HTR-8/SVneo (cell line): ENCODE results near the gene DNAJC22.
"Not testable (repeated sequence)": the region's sequence is repeated elsewhere in the genome, so short reads cannot be mapped to it uniquely, and the experiment has no call there.

Experiments used
- DNase-seq: peaks from one replicate; pipeline ENCODE4 v3.0.0; 2011; ENCODE audit warnings: low spot score, mixed read lengths; ENCODE audit not compliant: insufficient read length
- FAIRE-seq: peaks from 2 replicates; lab custom pipeline; 2011; peaks lifted over from hg19 to GRCh38; lab: Jason Lieb, UNC

DNAJC22 gene

DNA sequence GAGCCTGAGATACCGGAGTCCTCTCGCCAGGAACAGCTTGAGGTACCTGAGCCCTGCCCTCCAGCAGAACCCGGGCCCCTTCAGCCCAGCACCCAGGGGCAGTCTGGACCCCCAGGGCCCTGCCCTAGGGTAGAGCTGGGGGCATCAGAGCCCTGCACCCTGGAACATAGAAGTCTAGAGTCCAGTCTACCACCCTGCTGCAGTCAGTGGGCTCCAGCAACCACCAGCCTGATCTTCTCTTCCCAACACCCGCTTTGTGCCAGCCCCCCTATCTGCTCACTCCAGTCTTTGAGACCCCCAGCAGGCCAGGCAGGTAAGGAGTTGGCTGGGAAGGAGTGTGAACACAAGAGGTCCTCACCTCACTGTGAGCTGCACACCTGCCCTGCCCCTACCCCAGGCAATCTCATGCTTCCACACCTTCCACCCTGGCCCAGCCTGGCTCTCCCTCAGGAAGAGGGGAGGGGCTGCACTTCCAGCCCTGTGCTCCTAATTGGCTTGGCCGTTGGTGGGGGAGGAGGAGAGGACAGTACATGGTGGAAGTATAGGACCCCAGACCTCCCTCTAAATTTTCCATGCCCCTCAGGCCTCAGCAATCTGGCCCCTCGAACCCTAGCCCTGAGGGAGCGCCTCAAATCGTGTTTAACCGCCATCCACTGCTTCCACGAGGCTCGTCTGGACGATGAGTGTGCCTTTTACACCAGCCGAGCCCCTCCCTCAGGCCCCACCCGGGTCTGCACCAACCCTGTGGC is 15.9 kb upstream of the DNAJC22 start:
- no peak for DNase-seq
- FAIRE-seq, result no peak

DNA sequence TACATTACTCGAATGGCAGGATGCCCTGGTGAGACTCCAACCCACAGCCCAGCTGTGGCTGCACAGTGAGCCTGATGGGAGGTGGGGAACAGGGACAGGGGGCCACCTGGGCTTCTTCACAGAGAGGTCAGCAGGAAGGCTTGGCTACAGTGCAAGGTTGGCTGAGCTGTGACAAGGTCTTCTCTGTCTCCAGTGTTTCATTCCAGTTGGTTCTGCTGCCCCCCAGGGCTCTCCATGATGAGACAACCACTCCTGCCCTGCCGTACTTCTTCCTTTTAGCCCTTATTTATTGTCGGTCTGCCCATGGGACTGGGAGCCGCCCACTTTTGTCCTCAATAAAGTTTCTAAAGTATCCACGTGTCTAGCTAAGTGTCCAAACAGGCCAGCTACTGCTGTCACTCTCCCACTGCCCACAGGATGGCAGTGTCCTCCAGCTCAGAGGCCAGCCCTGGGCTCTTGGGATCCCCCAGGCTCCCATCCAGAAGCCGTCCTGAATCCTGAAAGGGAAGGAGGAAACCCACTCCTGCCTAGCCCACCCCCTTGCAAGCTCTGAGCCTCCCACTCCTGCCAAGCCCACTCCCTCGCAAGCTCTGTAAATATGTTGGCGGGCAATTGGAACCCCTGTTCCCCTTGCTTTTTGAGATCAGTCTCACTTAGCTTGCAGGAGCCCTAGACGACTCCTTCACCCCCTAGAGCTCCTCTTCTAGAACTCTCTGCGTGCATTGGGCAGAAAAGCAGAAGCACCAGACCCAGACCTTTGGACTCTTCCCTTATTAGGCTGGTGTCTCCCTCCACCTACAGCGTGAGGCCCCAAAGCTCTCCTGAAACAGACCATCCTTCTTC is 15.1 kb upstream of the DNAJC22 start:
- FAIRE-seq, result peak; percentile 72
- peak; percentile 77 for DNase-seq

GRCh38 chr12:49332441-49332861 is 14.2 kb upstream of the DNAJC22 start:
- DNase-seq (no peak), FAIRE-seq (no peak)

DNA sequence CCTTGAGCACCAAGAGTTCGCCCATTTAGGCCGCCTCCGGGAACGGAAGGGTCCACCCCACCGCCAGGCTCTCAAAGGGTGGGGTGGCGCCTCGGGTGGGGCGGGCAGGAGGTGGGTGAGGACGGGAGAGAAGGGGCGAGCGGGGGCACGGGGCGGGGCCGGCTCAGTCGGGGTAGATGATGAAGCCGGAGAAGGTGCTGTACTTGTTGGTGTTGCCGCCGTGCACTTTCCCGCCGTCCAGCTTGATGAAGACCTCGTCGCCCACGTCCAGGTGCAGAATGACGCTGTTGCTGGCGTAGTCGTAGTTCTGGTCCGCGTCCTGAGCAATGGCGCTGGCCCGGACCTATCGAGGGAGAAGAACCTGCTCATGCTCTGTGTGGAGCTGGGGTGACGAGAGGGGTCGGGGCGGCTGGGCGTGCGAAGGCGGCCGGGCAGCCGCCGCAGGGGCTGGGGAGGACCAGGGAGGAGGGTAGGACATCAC is 13.8 kb upstream of the DNAJC22 start:
- FAIRE-seq, result no peak
- DNase-seq, result no peak

DNA sequence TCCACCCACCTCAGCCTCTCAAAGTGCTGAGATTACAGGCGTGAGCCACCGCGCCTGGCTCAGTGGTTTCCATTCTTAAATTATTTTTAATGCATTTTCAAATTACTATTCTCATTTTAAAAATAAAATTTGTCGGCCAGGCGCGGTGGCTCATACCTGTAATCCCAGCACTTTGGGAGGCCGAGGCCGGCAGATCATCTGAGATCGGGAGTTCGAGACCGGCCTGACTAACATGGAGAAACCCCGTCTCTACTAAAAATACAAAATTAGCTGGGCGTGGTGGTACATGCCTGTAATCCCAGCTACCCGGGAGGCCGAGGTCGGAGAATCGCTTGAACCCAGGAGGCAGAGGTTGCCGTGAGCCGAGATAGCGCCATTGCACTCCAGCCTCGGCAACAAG is 12.9 kb upstream of the DNAJC22 start:
- not testable (repeated sequence) for FAIRE-seq, DNase-seq

DNA sequence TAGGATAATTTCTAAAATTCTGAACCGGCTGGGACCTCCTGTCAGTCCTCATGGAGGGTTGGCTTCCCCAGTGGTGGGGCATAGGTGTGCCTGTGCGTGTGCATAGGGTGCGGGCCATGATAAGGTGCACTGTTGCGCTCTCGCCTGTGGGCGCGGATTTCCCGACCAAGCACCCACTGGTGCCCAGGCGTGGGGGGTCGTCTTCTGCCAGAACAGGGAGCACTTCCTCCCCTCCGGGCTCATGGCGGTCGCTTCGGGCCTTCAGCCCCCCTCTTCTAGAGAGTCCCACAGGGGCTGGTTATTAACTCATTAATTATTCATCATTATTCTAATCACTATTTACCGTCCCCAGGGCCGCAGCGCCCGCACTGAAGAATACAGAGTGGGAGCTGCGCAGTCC is 12.5 kb upstream of the DNAJC22 start:
- no peak for DNase-seq
- no peak for FAIRE-seq

- no peak for FAIRE-seq
Measured at GRCh38 chr12:49334681-49335080, 12.0 kb upstream of the DNAJC22 start.

DNA sequence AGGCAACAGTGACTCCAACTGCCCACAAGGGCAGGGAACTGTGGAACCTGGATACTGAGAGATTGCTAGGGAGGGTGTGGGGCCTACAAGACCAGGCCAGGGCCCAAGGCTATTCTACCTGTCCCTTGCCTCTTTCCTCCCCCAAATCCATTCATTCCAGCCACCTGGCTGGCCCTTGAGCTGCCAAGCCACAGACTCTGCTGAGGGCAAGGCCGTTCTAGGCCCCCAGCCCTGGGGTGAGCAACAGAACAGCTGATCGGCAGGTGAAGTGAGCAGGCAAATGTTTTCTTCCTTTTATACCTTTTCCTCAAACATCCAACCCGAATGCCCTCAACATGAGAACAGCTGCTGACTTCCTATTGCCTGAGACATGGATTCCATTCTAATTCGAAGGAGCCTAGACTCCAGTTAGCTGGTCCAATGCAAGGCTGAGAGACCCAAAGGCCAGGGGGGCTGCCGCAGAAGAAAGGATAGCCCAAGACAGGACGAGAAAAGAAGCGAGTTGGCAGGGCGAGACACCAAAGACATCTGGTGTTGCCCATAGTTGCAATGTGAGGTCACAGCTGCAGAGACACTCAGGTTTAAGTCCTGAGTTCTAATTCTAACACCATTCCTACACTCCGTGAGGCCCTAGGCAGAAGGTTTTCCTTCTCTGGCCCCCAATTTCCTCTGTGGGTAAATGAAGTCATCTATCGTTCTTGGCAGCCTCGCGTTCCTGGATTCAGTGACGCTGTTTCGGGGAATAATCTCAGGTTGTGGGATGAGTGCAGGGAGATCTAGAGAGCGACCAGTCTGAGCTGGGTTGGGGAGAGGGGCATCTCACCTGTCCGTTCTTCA is 11.4 kb upstream of the DNAJC22 start:
- no peak for DNase-seq
- no peak for FAIRE-seq

More at GRCh38 chr12:49334681-49335080, 12.0 kb upstream of the DNAJC22 start:
- no peak for DNase-seq

DNA sequence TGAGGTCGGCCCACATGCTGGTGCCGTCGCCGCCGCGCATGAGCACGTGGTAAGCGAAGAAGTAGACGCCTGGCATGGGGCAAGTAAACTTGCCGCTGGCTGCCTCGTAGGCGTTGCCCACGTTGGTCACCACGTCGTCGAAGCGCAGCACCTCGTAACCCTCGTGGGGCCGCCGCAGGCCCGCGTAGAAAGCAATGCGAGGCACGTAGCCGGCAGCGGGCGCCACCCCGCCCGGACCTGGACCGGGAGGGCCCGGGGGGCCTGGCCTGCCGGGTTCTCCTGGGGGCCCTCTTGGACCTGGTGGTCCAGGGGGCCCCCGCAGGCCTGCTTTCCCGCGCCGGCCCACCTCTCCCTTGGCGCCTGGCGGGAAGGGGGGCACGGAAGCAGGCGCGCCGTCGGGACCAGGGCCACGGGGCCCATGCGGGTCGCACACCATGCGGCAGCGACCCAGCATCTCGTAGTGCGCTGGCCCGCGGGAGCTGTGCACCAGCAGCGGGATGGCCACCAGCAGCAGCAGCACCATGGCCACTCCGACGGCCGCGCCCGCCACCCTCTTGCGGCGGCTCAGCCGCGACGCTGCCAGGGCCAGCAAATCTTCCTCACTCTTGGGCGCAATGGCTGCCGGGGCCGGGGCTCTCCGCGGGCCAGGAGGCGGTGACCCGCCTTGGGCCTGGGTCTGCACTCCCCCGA is 10.6 kb upstream of the DNAJC22 start:
- DNase-seq (no peak), FAIRE-seq (no peak)

DNA sequence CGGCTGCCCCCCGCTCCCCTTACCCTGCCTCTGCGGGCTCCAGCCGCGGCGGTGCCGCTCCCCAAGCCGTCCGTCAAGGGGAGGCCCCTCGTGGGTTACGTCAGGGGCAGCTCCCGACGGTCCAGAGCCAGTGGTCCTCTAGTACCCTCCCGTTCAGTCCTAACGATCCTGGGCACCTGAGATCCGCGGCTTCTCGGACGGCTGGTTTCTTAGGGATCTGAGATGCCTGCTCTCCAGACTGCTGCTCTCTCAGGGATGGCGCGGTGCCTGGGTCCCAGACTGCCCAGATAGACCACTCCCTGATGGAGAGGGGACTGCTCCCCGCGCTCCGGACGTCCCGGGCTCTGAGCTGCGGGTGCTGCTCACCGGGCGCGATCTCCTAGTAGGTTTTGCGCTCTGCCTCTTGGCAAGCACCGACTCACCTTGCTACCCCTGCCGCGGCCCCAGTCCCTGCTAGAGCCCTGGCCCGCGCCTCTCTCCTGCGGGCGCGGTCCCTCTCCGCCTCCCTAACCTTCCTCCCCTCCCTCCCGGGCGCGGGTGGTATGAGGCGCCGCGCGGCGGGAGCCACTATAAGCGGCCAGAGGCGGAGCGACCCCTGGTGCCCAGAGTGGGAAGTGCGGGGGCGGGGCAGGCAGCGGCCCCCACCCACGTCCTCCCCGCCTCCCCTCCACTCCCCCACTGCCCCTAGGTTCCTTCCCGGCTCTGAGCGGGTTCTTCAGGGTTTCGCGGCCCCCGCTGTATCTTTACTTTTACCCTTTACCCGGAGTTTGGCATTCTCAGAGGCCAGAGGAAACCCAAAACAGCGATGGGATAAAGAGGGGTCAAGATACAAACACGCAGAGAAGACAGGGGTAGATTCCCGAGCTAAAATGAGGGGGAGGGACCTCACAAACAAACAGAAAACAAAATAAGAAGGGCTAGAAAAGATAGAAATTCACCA is 9.8 kb upstream of the DNAJC22 start, which contains the start of gene C1QL4:
TSS of gene C1QL4 (minus strand) at position 544 of the 940 bp plus-strand sequence. CDS start 711 bp downstream, outside the sequence.
- DNase-seq (peak; percentile 88), FAIRE-seq (peak; percentile 90)

DNA sequence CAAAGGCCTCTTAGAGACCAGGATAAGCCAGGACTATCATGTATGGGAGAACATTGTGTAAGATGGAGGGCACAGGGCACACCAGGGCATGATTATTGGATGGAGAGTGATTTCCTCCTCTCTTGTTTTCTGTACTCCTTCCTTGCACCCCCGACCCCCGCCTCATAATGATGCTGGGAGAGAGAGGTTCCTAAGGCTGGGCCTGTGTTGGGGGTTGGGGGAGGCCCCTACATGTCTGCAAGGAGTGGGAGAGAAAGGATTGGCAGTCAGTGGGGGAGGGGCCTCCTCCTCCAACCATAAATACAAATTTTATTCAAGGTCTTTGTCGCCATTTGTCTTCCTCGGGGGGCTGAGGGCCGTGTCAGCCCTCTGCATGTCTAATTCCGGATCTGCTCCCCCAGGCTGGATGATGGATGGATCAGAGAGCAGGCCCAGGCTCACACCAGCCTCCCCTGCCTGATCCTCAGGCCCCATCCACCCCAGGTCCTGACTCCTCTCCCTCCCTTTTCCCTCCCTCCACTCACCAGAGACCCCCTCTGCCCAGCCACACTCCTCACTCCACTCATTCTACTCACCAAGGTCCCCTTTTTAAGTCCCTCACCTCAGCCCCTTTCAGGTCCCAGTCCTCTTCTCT is 7.7 kb upstream of the DNAJC22 start:
- DNase-seq (no peak), FAIRE-seq (no peak)

GRCh38 chr12:49339464-49339861 is 7.2 kb upstream of the DNAJC22 start:
- DNase-seq (no peak), FAIRE-seq (no peak)

DNA sequence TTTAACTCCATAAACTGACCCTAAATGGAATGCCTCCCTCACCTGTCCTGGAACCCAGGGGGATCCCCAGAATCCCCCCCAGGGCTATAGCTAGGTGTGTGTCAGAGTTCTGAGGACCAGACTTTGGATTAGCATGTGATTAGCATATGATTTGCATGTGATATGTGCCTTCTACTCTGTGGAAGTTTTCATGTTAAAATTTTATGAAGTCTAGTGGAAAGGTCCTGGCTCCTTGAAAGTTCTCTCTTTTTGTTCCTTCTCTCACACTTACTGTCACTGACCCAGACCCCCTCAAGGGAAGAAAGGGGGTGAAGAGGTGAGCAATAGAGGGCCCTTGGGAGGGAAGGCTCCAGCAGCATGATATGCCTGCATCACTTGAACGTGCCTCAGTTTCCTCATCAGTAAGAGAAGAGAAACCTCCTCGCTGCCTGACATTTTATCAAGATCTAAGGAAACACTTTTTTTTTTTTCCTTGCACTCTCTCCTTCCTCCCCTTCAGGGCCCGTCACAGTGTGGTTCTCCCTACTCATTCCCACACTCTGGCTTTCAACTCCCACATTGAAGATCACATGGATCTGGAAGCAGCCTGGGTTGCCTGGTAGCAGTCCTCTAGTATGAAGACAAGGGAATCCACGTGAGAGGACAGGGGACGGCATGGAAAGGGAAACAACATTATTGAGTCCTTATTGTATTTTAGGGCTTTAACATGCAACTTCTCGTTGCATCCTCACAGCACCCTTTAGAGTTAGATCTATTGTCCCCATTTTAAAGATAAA is 6.4 kb upstream of the DNAJC22 start:
- FAIRE-seq, result no peak

GRCh38 chr12:49340971-49341776 is 5.5 kb upstream of the DNAJC22 start:
- no peak for FAIRE-seq
- DNase-seq, result no peak

More for the DNA sequence above, 6.4 kb upstream of the DNAJC22 start:
- DNase-seq, result no peak

- no peak for FAIRE-seq
- DNase-seq, result no peak
Measured at GRCh38 chr12:49341777-49342065, 5.0 kb upstream of the DNAJC22 start.

- no peak for DNase-seq
- no peak for FAIRE-seq
Measured at GRCh38 chr12:49342066-49342913, 4.4 kb upstream of the DNAJC22 start.
